GM10248 (cell line): ENCODE data around the gene TSEN54.

Source experiments
- CTCF ChIA-PET: fragments of 300-600 bp; sonication (Branson Sonifier 250); formaldehyde crosslinking; extraction: SDS; loops from one replicate; lab custom pipeline; 2021; ENCODE audit warnings: antibody characterized with exemption; lab: Yijun Ruan, JAX
- POLR2A ChIA-PET: fragments of 350-650 bp; sonication (Branson Sonifier 250); formaldehyde crosslinking; extraction: SDS; loops from one replicate; lab custom pipeline; 2020; ENCODE audit warnings: antibody characterized with exemption; lab: Yijun Ruan, JAX
- DNase-seq: peaks from one replicate; pipeline ENCODE4 v3.0.0; 2012; ENCODE audit errors: extremely low spot score
- TF ChIP-seq, protein P1 (sequence below): IDR thresholded peaks from 2 replicates; pipeline ENCODE4 v1.5.1; 2012; ENCODE audit warnings: mild to moderate bottlenecking, low read depth; ENCODE audit errors: extremely low read depth, missing control alignments, control extremely low read depth

The TSEN54 gene

GRCh38 chr17:75511610-75512575, 4.4 kb upstream of the TSEN54 start:
- CTCF ChIA-PET: interaction anchor here (1.3 to 1.4 kb wide), 2 partner anchors 9 to 13 kb away, joined by 4 read pairs; partner anchors contain the start of gene LLGL2
- POLR2A ChIA-PET: interaction anchor here (0.7 kb wide), 1 partner anchor 241 kb away, joined by 8 read pairs; the partner anchor contains the start of gene MIF4GD
- DNase-seq: no peak
- TF ChIP-seq, protein P1, sequence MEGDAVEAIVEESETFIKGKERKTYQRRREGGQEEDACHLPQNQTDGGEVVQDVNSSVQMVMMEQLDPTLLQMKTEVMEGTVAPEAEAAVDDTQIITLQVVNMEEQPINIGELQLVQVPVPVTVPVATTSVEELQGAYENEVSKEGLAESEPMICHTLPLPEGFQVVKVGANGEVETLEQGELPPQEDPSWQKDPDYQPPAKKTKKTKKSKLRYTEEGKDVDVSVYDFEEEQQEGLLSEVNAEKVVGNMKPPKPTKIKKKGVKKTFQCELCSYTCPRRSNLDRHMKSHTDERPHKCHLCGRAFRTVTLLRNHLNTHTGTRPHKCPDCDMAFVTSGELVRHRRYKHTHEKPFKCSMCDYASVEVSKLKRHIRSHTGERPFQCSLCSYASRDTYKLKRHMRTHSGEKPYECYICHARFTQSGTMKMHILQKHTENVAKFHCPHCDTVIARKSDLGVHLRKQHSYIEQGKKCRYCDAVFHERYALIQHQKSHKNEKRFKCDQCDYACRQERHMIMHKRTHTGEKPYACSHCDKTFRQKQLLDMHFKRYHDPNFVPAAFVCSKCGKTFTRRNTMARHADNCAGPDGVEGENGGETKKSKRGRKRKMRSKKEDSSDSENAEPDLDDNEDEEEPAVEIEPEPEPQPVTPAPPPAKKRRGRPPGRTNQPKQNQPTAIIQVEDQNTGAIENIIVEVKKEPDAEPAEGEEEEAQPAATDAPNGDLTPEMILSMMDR: no peak

GRCh38 chr17:75512926-75513640, 3.2 kb upstream of the TSEN54 start:
- ChIA-PET CTCF (interaction anchor here (0.9 to 1.7 kb wide), 4 partner anchors 8 to 237 kb away, joined by 4 to 7 read pairs (median 4); partner anchors contain the start of gene LLGL2), POLR2A (no interaction called here)
- DNase-seq: no peak
- TF ChIP-seq, protein P1: no peak

- CTCF ChIA-PET: interaction anchor here (0.9 to 1.7 kb wide), 4 partner anchors 8 to 242 kb away, joined by 3 to 7 read pairs (median 4); partner anchors contain the start of gene MIF4GD
- TF ChIP-seq, protein P1: no peak
- POLR2A ChIA-PET: no interaction called here
- no peak for DNase-seq
These were observed 2.7 kb upstream of the TSEN54 start for GRCh38 chr17:75513641-75514000.

GRCh38 chr17:75514299-75514918, 1.9 kb upstream of the TSEN54 start:
- TF ChIP-seq, protein P1: no peak
- no peak for DNase-seq
- ChIA-PET POLR2A (no interaction called here), CTCF (interaction anchor here (0.9 to 1.7 kb wide), 4 partner anchors 9 to 243 kb away, joined by 3 to 7 read pairs (median 4); partner anchors contain the start of gene MIF4GD)

- CTCF ChIA-PET: interaction anchor here (1.5 to 1.7 kb wide), 3 partner anchors 10 to 244 kb away, joined by 3 to 7 read pairs (median 4); partner anchors contain the start of gene MIF4GD
- DNase-seq: no peak
These were observed 1.3 kb upstream of the TSEN54 start for GRCh38 chr17:75514919-75515495.

More at GRCh38 chr17:75514919-75515495, 1.3 kb upstream of the TSEN54 start:
- POLR2A ChIA-PET: no interaction called here
- TF ChIP-seq, protein P1: no peak
